Activated T-cell treated with anti-CD3 and anti-CD28 coated beads, Interleukin-2, amount 50 U/mL, for 24 hours (primary cell): ENCODE results near the gene CUL9.

Experiments used
- DNase-seq: peaks from one replicate; pipeline ENCODE4 v3.0.0-alpha.2; 2020
- H3K27ac Mint-ChIP-seq: 2 replicates; pipeline ENCODE4 v1.8.0; 2020; ENCODE audit warnings: mild to moderate bottlenecking, mixed read lengths
- H3K27me3 Mint-ChIP-seq: 2 replicates; pipeline ENCODE4 v1.8.0; 2020; ENCODE audit warnings: mixed read lengths
- H3K36me3 Mint-ChIP-seq: 2 replicates; pipeline ENCODE4 v1.8.0; 2020; ENCODE audit warnings: low read depth, mixed read lengths
- H3K4me1 Mint-ChIP-seq: 2 replicates; pipeline ENCODE4 v1.8.0; 2020; ENCODE audit warnings: low read depth, mixed read lengths
- H3K4me3 Mint-ChIP-seq: 2 replicates; pipeline ENCODE4 v1.8.0; 2020; ENCODE audit warnings: mild to moderate bottlenecking, moderate library complexity, mixed read lengths
- H3K9me3 Mint-ChIP-seq: 2 replicates; pipeline ENCODE4 v1.8.0; 2020; ENCODE audit warnings: mixed read lengths

CUL9 gene

DNA sequence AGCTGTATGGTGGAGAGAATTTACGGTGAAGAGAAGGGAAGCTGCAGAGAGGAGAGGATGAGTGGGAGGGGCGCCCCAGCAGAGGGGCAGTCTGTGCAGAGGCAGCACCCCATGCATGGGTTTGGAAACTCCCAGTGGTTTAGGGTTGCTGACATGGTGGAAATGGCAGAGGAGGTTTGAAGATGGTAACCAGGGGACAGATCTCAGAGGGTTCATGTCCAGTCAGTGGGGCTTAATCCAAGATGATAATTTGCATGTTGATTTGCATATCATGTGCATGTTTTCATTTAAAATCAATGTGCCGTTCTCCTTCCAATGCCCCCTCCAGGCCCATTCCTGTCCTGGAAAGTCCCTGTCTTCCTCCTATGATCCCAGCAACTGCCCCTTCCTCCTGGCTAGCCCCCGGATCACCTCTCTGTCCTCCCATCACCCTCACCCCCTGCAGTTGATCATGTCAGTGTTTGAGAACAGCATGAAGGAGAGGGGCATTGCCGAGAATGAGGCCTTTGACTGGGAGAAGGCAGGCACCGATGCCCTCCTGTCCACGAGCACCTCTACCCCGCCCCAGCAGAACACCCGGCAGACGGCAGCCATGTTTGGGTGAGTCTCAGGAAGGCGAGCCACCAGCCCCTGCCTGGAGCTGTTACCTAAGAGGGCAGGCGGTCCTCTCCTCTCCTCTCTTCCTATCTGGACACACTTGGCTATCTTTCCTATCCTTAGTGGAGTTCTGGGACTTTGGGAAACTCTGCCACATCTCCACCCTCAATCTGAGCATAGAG is 75.6 kb downstream of the CUL9 start:
- H3K27ac Mint-ChIP-seq: no peak overlapping the region
- H3K4me1 Mint-ChIP-seq: peaks cover 20% of the 10 kb centered on the region
- peaks cover 15% of the 10 kb centered on the region for H3K27me3 Mint-ChIP-seq
- DNase-seq: no peak
- no peak overlapping the region for H3K4me3 Mint-ChIP-seq
- no peaks in the 10 kb centered on the region for H3K36me3 Mint-ChIP-seq
- H3K9me3 Mint-ChIP-seq: no peaks in the 10 kb centered on the region

GRCh38 chr6:43258180-43258579 is 76.2 kb downstream of the CUL9 start:
- Mint-ChIP-seq H3K9me3 (no peaks in the 10 kb centered on the region), H3K27ac (no peak overlapping the region), H3K4me1 (peaks cover 18% of the 10 kb centered on the region), H3K4me3 (no peak overlapping the region), H3K36me3 (no peaks in the 10 kb centered on the region), H3K27me3 (peaks cover 8% of the 10 kb centered on the region)
- no peak for DNase-seq

GRCh38 chr6:43258807-43259686 is 77.1 kb downstream of the CUL9 start:
- no peak overlapping the region for H3K27ac Mint-ChIP-seq
- H3K36me3 Mint-ChIP-seq: no peaks in the 10 kb centered on the region
- no peaks in the 10 kb centered on the region for H3K9me3 Mint-ChIP-seq
- H3K27me3 Mint-ChIP-seq: peaks cover 5% of the 10 kb centered on the region
- H3K4me3 Mint-ChIP-seq: no peak overlapping the region
- peaks cover 13% of the 10 kb centered on the region for H3K4me1 Mint-ChIP-seq
- no peak for DNase-seq

- Mint-ChIP-seq H3K27me3 (peaks cover under 1% of the 10 kb centered on the region), H3K9me3 (no peaks in the 10 kb centered on the region), H3K4me3 (no peak overlapping the region), H3K4me1 (peaks cover 9% of the 10 kb centered on the region), H3K27ac (no peak overlapping the region), H3K36me3 (no peaks in the 10 kb centered on the region)
- no peak for DNase-seq
Measured at GRCh38 chr6:43260791-43261190, 78.8 kb downstream of the CUL9 start.

DNA sequence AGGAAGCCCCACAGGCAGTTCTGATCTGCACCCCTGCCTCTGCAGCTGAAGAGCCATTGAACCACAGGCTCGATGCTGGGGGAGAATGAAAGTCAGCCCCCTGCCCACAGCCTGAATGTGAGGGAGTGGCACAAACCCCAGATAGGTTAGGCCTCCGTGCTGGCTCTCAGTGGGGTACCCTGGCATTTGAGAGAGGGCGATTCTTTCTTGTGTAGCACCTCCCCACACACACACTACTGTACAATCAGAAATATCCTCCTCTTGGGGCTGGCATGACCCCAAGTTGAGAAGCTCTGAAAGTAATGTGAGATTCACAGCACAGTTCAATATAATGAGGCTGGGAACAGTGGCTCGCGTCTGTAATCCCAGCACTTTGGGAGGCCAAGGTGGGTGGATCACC is 79.2 kb downstream of the CUL9 start:
- no peak for DNase-seq
- Mint-ChIP-seq H3K4me1 (peaks cover 9% of the 10 kb centered on the region), H3K9me3 (no peaks in the 10 kb centered on the region)

GRCh38 chr6:43262000-43262779 is 80.2 kb downstream of the CUL9 start:
- no peak for DNase-seq
- peaks cover 6% of the 10 kb centered on the region for H3K4me1 Mint-ChIP-seq
- no peak overlapping the region for H3K27ac Mint-ChIP-seq
- no peaks in the 10 kb centered on the region for H3K27me3 Mint-ChIP-seq
- no peaks in the 10 kb centered on the region for H3K9me3 Mint-ChIP-seq
- no peak overlapping the region for H3K4me3 Mint-ChIP-seq
- no peaks in the 10 kb centered on the region for H3K36me3 Mint-ChIP-seq

More for the DNA sequence above, 79.2 kb downstream of the CUL9 start:
- H3K4me3 Mint-ChIP-seq: no peak overlapping the region
- no peak overlapping the region for H3K27ac Mint-ChIP-seq
- no peaks in the 10 kb centered on the region for H3K27me3 Mint-ChIP-seq
- no peaks in the 10 kb centered on the region for H3K36me3 Mint-ChIP-seq

- H3K27me3 Mint-ChIP-seq: no peaks in the 10 kb centered on the region
- H3K9me3 Mint-ChIP-seq: no peaks in the 10 kb centered on the region
- H3K4me1 Mint-ChIP-seq: no peaks in the 10 kb centered on the region
- DNase-seq: no peak
- no peak overlapping the region for H3K4me3 Mint-ChIP-seq
- no peaks in the 10 kb centered on the region for H3K36me3 Mint-ChIP-seq
- H3K27ac Mint-ChIP-seq: no peak overlapping the region
Measured at GRCh38 chr6:43262780-43263313, 80.9 kb downstream of the CUL9 start.

DNA sequence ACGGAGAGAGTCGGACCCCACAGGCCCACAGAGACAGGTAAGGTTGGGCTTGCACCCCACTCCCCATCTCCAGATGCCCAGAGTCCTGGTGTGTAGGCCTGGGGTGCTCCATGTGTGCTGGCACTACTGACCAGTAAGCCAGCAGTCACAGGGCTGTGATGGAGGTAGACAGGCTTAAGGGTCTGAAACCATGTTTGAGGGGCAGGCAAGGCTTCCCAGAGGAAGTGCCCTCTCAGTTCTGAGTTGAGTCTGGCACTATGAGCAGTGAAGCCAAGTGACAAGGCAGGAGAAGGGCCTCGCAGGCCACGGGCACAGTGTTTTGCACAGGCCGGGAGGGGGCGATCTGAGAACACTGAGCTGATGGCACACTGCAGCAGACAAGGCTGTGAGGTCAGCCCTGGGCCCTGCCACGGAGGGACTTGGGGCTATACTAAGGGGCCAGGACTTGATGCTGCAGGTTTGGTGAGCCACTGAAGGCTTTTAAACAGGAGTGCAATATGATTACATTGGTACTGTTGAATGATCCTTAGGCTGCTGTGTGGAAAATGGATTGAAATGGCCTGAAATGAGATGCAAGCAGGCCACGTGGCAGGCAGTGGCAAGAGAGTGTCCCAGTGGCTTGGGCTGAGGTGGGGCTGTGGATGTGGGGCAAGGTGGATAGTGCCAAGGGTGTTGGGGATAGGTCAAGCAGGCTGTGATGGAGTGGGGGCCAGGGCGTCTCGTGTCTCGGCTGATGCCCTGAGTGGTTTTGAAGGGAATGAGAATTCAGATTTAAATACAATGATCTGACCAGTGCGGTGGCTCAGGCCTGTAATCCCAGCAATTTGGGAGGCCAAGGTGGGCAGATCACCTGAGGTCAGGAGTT is 81.5 kb downstream of the CUL9 start:
- Mint-ChIP-seq H3K36me3 (no peaks in the 10 kb centered on the region), H3K27me3 (peaks cover 5% of the 10 kb centered on the region), H3K4me3 (no peak overlapping the region), H3K27ac (no peak overlapping the region), H3K9me3 (no peaks in the 10 kb centered on the region), H3K4me1 (no peaks in the 10 kb centered on the region)
- DNase-seq: peak; percentile 81

DNA sequence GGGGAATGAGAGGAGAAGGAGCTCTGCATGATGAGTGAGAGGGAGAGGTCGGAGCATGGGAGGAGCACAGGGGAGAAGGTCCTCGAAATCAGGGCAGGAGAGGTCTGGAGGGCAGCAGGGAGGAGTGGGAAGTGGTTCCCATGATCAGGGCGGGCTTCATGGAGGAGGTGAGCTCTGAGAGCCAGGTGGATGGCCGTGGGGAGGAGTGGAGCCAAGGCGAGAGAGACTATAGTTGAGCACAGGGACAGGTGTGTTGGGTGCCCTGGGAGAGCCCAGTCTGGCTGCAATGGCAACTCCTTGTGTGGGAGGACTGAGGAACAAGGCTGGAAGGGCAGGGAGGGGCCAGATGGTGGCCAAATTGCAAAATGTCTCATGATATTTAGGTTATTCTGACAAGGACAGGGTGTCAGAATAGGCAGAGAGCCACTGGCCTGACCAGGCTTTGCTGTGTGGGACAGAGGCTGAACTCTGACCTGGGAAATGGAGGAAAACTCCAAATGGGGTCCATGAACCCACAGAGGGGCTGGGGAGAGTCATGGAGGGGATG is 82.7 kb downstream of the CUL9 start:
- Mint-ChIP-seq H3K27ac (no peak overlapping the region), H3K4me1 (peaks cover 7% of the 10 kb centered on the region), H3K4me3 (no peak overlapping the region), H3K9me3 (no peaks in the 10 kb centered on the region), H3K27me3 (peaks cover 11% of the 10 kb centered on the region), H3K36me3 (no peaks in the 10 kb centered on the region)
- no peak for DNase-seq

DNA sequence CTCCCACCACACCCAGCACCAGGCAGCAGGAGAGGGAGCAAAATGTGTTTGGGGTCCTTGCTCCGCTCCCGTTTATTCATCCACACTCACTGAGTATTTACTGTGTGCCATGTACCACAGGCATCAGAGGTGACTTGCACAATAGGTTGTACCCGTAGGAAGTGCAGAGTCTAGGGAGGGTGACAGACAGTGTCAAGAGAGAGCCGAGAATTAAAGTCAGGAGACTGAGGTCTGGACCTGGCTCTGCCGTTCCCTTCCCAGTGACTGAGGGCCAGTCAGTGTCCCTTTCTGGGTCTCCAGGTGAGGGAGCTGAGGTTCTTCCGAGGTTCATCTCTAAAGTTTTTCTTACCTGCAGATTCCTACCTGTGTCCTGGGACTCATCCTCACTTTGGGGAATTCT is 83.6 kb downstream of the CUL9 start:
- Mint-ChIP-seq H3K27ac (no peak overlapping the region), H3K9me3 (no peaks in the 10 kb centered on the region), H3K4me1 (peaks cover 7% of the 10 kb centered on the region), H3K36me3 (no peaks in the 10 kb centered on the region), H3K4me3 (no peak overlapping the region), H3K27me3 (peaks cover 18% of the 10 kb centered on the region)
- DNase-seq: no peak

- Mint-ChIP-seq H3K36me3 (no peaks in the 10 kb centered on the region), H3K4me3 (no peak overlapping the region), H3K27ac (no peak overlapping the region), H3K27me3 (peaks cover 19% of the 10 kb centered on the region), H3K4me1 (peaks cover 7% of the 10 kb centered on the region), H3K9me3 (no peaks in the 10 kb centered on the region)
- DNase-seq: no peak
Measured at GRCh38 chr6:43267619-43268354, 85.8 kb downstream of the CUL9 start.

GRCh38 chr6:43268355-43268700 is 86.3 kb downstream of the CUL9 start:
- Mint-ChIP-seq H3K9me3 (no peaks in the 10 kb centered on the region), H3K27me3 (peaks cover 21% of the 10 kb centered on the region)

DNA sequence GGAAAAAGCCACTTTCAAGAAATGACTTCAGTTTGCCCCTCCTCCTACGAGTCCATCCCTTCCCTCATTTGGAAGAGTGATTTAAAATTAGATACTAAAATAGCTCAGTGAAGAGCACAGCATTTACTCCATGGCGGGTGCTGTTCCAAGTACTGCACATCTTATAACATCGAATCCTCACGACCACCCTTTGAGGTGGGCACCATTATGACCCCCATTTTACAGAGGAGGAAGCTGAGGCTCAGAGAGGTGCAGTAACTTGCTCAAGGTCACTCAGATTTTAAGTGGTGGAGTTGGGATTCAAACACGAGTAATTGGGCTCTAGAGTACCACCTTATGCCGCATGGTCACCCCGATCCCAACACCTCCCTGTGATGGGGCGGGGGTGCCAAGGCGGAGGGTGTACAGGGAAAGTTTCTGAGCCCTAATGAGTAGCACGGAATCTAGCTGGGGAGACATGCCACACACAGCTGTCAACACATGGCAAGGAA is 86.8 kb downstream of the CUL9 start:
- H3K9me3 Mint-ChIP-seq: no peaks in the 10 kb centered on the region
- H3K36me3 Mint-ChIP-seq: no peaks in the 10 kb centered on the region
- H3K4me3 Mint-ChIP-seq: peak overlapping the region; percentile 29
- peaks cover 25% of the 10 kb centered on the region for H3K27me3 Mint-ChIP-seq
- no peak overlapping the region for H3K27ac Mint-ChIP-seq
- no peak for DNase-seq
- peaks cover 7% of the 10 kb centered on the region for H3K4me1 Mint-ChIP-seq

More at GRCh38 chr6:43268355-43268700, 86.3 kb downstream of the CUL9 start:
- no peak for DNase-seq
- Mint-ChIP-seq H3K4me1 (peaks cover 7% of the 10 kb centered on the region), H3K4me3 (no peak overlapping the region), H3K36me3 (no peaks in the 10 kb centered on the region), H3K27ac (no peak overlapping the region)
